ENCODE measurements around the gene IMMT.

The IMMT gene

GRCh38 chr2:86143926-86144685 is 51.2 kb downstream of the IMMT start:
- ChIA-PET CTCF (no interaction called here), POLR2A (no interaction called here)
- TF ChIP-seq CTCF (IDR thresholded peaks at IDR 0.05; ENCODE audit: insufficient read depth, low read length, missing control alignments): no peak
- H3K4me3 ChIP-seq (ENCODE audit: low read depth, low read length): no peak overlapping the region
- DNase-seq (ENCODE audit: low read depth, low spot score): no peak

GRCh38 chr2:86143307-86143706 is 52.0 kb downstream of the IMMT start:
- ChIA-PET CTCF (no interaction called here), POLR2A (no interaction called here)
- no peak overlapping the region for H3K4me3 ChIP-seq (ENCODE audit: low read depth, low read length)
- no peak for DNase-seq (ENCODE audit: low read depth, low spot score)
- TF ChIP-seq CTCF (IDR thresholded peaks at IDR 0.05; ENCODE audit: insufficient read depth, low read length, missing control alignments): no peak

- POLR2A ChIA-PET: no interaction called here
- no peak for TF ChIP-seq CTCF (IDR thresholded peaks at IDR 0.05; ENCODE audit: insufficient read depth, low read length, missing control alignments)
- no peak for DNase-seq (ENCODE audit: low read depth, low spot score)
- no peak overlapping the region for H3K4me3 ChIP-seq (ENCODE audit: low read depth, low read length)
- CTCF ChIA-PET: no interaction called here
These were observed 52.6 kb downstream of the IMMT start for GRCh38 chr2:86142436-86143257.

GRCh38 chr2:86140969-86141392 is 54.3 kb downstream of the IMMT start:
- no peak for TF ChIP-seq CTCF (IDR thresholded peaks at IDR 0.05; ENCODE audit: insufficient read depth, low read length, missing control alignments)
- CTCF ChIA-PET: no interaction called here
- H3K4me3 ChIP-seq (ENCODE audit: low read depth, low read length): no peak overlapping the region
- POLR2A ChIA-PET: interaction anchor here (0.6 kb wide), 1 partner anchor 82 kb away, joined by 3 read pairs; no protein-coding TSS in a partner anchor
- no peak for DNase-seq (ENCODE audit: low read depth, low spot score)

DNA sequence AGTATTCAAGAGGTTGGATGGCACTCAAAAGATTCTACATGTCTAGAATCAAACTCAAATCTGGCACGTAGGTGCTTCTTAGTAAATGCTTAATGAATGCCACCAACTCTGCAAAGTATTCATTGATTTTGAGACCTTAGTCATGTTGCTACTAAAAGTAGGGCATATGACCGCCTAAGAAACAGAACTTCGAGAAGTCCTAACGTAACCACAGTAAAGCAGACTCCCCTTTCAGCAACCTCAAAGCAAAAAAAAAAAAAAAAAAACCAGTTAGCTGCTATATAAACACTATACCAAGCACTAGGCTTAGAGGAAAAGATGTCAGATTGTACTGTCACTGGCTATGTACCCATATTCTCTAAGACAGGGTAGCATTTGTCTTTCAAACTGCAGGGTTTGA is 55.3 kb downstream of the IMMT start:
- no peak for TF ChIP-seq CTCF (IDR thresholded peaks at IDR 0.05; ENCODE audit: insufficient read depth, low read length, missing control alignments)
- no peak overlapping the region for H3K4me3 ChIP-seq (ENCODE audit: low read depth, low read length)
- POLR2A ChIA-PET: no interaction called here
- CTCF ChIA-PET: no interaction called here
- DNase-seq (ENCODE audit: low read depth, low spot score): no peak
